ENCODE measurements around the gene RPS15. TPM values are rescaled to one million over a fixed set of nuclear protein-coding genes. Genes with fewer than 3 reads are reported as not detected.
A peak's percentile ranks its signal among the peaks of the same experiment; 100 is the strongest.

RPS15 gene
- total and polyA plus RNA-seq, 9 of the 15 experiments (the other 6 are each of a cell fraction or from before 2014, with no cell fraction given), result 605 to 2,791 (median 957) TPM

DNA sequence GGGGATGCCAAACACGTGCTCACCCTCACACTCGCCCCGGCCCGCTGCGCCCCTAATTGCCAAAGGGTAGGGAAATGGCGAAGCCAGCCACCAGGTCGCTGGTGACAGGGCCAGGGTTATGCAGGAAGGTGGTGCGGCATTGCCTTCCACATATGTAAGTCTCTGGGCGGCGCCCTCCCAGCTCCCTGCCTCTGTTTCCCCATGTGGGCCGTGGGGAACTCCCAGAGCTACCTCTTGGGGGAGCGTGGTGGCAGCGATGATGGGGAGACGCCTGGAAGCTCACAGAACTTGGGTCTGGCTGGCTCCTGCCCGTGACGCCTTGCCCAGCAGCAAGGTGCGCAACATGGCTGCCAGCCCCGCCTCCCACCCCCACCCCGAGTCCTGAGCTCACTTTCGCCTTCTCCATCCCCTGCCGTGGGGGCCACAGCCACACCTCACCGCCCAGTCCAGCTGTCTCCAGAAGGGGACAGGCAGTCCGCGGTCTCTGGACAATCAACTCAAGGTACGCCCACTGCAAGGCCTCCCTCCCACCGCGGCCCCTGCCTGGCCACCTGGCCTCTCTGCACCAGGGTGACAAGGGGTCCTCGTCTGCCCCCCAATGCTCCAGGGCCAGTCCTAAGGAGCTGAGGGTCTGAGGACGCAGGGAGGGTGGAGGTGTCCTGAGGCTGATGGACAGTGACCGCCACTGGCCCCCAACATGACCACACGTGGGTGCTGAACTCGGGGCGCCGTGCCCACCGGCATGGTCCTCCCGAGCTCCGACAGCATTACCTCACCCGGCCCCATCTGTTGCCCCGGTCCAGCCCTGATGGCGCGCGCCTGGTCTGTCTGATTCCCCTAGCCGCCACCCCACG is 34.3 kb downstream of the RPS15 start (continued):
- TF ChIP-seq RBM22 (IDR thresholded peaks at IDR 0.05; ENCODE audit: low read depth, low read length, poor library complexity, severe bottlenecking), result peak; percentile 11
- TF ChIP-seq RNF2 (IDR thresholded peaks at IDR 0.05), result no peak
- TF ChIP-seq SUPT5H (IDR thresholded peaks at IDR 0.05), result peak; percentile 39; the same call in 1 of the 2 replicates
- no peak for TF ChIP-seq ZKSCAN1 (IDR thresholded peaks at IDR 0.05; ENCODE audit: low read depth, low read length)
- no peak for TF ChIP-seq ZNF347 (CRISPR knock-in tag; IDR thresholded peaks at IDR 0.05; ENCODE audit: low read depth)
- no peak for TF ChIP-seq TEAD1 (CRISPR knock-in tag; IDR thresholded peaks at IDR 0.05)
- TF ChIP-seq PML (IDR thresholded peaks at IDR 0.05; ENCODE audit: low read length), result no peak
- peak; percentile 35; the same call in 1 of the 2 replicates for TF ChIP-seq RBFOX2 (IDR thresholded peaks at IDR 0.05; ENCODE audit: low read depth, low read length)

DNA sequence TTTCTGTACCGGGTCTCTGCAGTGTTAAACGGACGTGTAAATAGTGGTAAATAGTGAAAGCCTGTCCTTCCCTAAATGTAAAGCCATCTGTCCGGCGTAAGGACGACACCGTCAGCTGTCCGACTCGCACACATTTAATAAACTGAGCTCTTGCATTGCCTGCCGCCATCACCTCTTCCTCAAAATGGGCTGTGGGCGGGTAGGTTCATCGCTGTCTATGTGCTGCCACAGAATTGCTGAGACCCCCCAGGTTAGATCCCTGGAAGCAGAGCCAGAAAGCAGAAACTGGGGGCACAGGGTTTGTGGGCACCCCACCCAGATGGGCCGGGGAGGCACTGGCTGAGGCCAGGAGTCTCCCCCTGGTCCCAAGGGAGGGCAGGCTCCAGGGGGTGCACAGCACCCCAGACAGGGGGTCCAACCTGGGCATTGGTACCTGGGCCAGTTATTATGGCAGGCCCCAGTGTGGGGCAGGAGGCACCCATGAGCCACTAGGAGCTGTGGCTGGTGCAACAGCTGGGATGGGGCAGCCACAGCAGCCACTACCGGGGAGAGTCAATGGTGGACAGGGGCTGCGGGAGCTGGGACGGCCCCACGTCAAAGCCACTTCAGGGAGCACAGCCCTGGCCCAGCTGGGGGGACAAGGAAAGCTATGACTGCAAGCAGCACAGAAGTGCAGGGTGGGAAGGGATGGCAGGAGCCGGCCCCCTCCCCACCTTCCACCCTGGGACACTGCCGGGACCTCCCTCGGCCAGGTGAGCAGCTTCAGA is 35.1 kb downstream of the RPS15 start:
- no peaks in the 10 kb centered on the region for H3K9me1 ChIP-seq (ENCODE audit: control insufficient read depth, insufficient read depth, low read length)
- intact Hi-C loops (cut with micrococcal nuclease) (no loop called here), in situ Hi-C loops (cut with MboI) (no loop called here)
- H3K9me3 ChIP-seq (replicated peaks; ENCODE audit: control insufficient read depth, insufficient read depth, low read depth, low read length), result no peaks in the 10 kb centered on the region; the same call in 1 of the 2 replicates
- peak; percentile 42 for FAIRE-seq
- ChIA-PET CTCF (ENCODE audit: low intra/inter-chr PET ratio) (no interaction called here), POLR2A (interaction anchor here (0.6 to 1.9 kb wide), 6 partner anchors 12 to 931 kb away, joined by 3 to 10 read pairs (median 4); no protein-coding TSS in a partner anchor)
- 76% methylated on average over 20 of the region's 20 CpGs for WGBS (ENCODE audit: insufficient coverage, low coverage, missing lambda C conversion rate)
- peaks cover 33% of the 10 kb centered on the region; the same call in 2 of the 3 replicates for H3K36me3 ChIP-seq (ENCODE audit: control insufficient read depth, insufficient read depth, low read length)
- H2AFZ ChIP-seq (ENCODE audit: low read depth, low read length), result no peak overlapping the region
- H4K20me1 ChIP-seq (replicated peaks; ENCODE audit: control insufficient read depth, insufficient read depth, low read length), result peaks cover 18% of the 10 kb centered on the region
- DNase-seq (ENCODE audit: extremely low read depth in 1 of 4, low spot score in 3 of 4), result no peak
- H3K4me2 ChIP-seq (ENCODE audit: insufficient read depth, low read length), result no peak overlapping the region
- H3K4me3 ChIP-seq, result no peak overlapping the region
- ATAC-seq, result no peak
- no TSS peak for BruUV-seq (replicated peaks)
- H3K9ac ChIP-seq (ENCODE audit: insufficient read depth in 1 of 2, low read depth in 2 of 2, low read length in 2 of 2), result peak overlapping the region in 1 of 2 experiments; percentile 70; a peak in 2 of 4 replicates
- peaks cover 52% of the 10 kb centered on the region for H3K79me2 ChIP-seq (ENCODE audit: control insufficient read depth, insufficient read depth, low read length)
- peaks cover 11 to 88% of the 10 kb centered on the region in 2 experiments for H3K4me1 ChIP-seq (replicated peaks in 1 of 2; ENCODE audit: control insufficient read depth in 2 of 2, insufficient read depth in 2 of 2, low read length in 2 of 2)
- no peak overlapping the region for H3K27ac ChIP-seq (ENCODE audit: extremely low read depth, low read depth, low read length)
- no peaks in the 10 kb centered on the region for H3K27me3 ChIP-seq (ENCODE audit: control insufficient read depth in 2 of 2, insufficient read depth in 2 of 2, low read length in 2 of 2)
- no peak for TF ChIP-seq ZNF41 (CRISPR knock-in tag; conservative IDR thresholded peaks at IDR 0.05)
- no peak for TF ChIP-seq CEBPB (tag; IDR thresholded peaks at IDR 0.05)
- TF ChIP-seq, protein P1, sequence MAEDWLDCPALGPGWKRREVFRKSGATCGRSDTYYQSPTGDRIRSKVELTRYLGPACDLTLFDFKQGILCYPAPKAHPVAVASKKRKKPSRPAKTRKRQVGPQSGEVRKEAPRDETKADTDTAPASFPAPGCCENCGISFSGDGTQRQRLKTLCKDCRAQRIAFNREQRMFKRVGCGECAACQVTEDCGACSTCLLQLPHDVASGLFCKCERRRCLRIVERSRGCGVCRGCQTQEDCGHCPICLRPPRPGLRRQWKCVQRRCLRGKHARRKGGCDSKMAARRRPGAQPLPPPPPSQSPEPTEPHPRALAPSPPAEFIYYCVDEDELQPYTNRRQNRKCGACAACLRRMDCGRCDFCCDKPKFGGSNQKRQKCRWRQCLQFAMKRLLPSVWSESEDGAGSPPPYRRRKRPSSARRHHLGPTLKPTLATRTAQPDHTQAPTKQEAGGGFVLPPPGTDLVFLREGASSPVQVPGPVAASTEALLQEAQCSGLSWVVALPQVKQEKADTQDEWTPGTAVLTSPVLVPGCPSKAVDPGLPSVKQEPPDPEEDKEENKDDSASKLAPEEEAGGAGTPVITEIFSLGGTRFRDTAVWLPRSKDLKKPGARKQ (CRISPR knock-in tag; IDR thresholded peaks at IDR 0.05), result no peak
- TF ChIP-seq ZNF133 (CRISPR knock-in tag; IDR thresholded peaks at IDR 0.05), result no peak
- TF ChIP-seq MYNN (IDR thresholded peaks at IDR 0.05), result 0 out of 2 replicates have a peak, but pooled peaks have one; percentile 12
- TF ChIP-seq MYNN (CRISPR knock-in tag; IDR thresholded peaks at IDR 0.05), result no peak
- TF ChIP-seq, protein P2, sequence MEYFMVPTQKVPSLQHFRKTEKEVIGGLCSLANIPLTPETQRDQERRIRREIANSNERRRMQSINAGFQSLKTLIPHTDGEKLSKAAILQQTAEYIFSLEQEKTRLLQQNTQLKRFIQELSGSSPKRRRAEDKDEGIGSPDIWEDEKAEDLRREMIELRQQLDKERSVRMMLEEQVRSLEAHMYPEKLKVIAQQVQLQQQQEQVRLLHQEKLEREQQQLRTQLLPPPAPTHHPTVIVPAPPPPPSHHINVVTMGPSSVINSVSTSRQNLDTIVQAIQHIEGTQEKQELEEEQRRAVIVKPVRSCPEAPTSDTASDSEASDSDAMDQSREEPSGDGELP (CRISPR knock-in tag; IDR thresholded peaks at IDR 0.05; ENCODE audit: borderline replicate concordance), result 0 out of 2 replicates have a peak, but pooled peaks have one; percentile 13
- TF ChIP-seq SRF (CRISPR knock-in tag; IDR thresholded peaks at IDR 0.05), result no peak
- TF ChIP-seq C11orf30 (IDR thresholded peaks at IDR 0.05; ENCODE audit: low read depth), result no peak
- TF ChIP-seq RFX7 (CRISPR knock-in tag; IDR thresholded peaks at IDR 0.05), result no peak
- peak; percentile 58; the same call in 1 of the 2 replicates for TF ChIP-seq POLR2G (IDR thresholded peaks at IDR 0.05; ENCODE audit: low read depth, low read length)

Measured in K562 (cell line).